ENCODE data around the gene SLC66A1.

Gene SLC66A1

GRCh38 chr1:19305880-19306279, 6.2 kb upstream of the SLC66A1 start:
- no peak for DNase-seq

GRCh38 chr1:19306941-19307340, 5.2 kb upstream of the SLC66A1 start:
- DNase-seq = no peak

GRCh38 chr1:19307794-19308508, 4.2 kb upstream of the SLC66A1 start:
- DNase-seq = no peak

- no peak for DNase-seq
Measured at GRCh38 chr1:19308509-19308907, 3.6 kb upstream of the SLC66A1 start.

GRCh38 chr1:19309123-19309813, 2.9 kb upstream of the SLC66A1 start:
- no peak for DNase-seq

- no peak for DNase-seq
Measured at GRCh38 chr1:19310061-19310460, 2.1 kb upstream of the SLC66A1 start.

- DNase-seq = no peak
Measured at GRCh38 chr1:19310720-19311502, 1.2 kb upstream of the SLC66A1 start.

GRCh38 chr1:19311503-19311930, 609 bp upstream of the SLC66A1 start:
- no peak for DNase-seq

GRCh38 chr1:19312782-19313635, 883 bp downstream of the SLC66A1 start:
- no peak for DNase-seq

GRCh38 chr1:19313636-19313959, 1.5 kb downstream of the SLC66A1 start:
- DNase-seq = no peak

- DNase-seq = no peak
Measured at GRCh38 chr1:19313961-19314882, 2.1 kb downstream of the SLC66A1 start.

- DNase-seq = peak; percentile 58
Measured at GRCh38 chr1:19315378-19316198, 3.5 kb downstream of the SLC66A1 start.

GRCh38 chr1:19317126-19317910, 5.2 kb downstream of the SLC66A1 start:
- DNase-seq = no peak

- no peak for DNase-seq
Measured at GRCh38 chr1:19319196-19319595, 7.1 kb downstream of the SLC66A1 start.

- no peak for DNase-seq
Measured at GRCh38 chr1:19321071-19321470, 8.9 kb downstream of the SLC66A1 start.

GRCh38 chr1:19322481-19322880, 10.4 kb downstream of the SLC66A1 start:
- no peak for DNase-seq

- no peak for DNase-seq
Measured at GRCh38 chr1:19323987-19324664, 12.0 kb downstream of the SLC66A1 start.

- no peak for DNase-seq
Measured at GRCh38 chr1:19324665-19324990, 12.5 kb downstream of the SLC66A1 start.

- no peak for DNase-seq
Measured at GRCh38 chr1:19325368-19325957, 13.3 kb downstream of the SLC66A1 start.

Data from CD4-positive, alpha-beta T cell treated with Interleukin-15 for 1 hour (primary cell).